Ovary (tissue), 3 donors: Measurements from ENCODE around the gene RHBG.

Experiments used
- CTCF ChIP-seq, 3 donors: fragments of 450-650 bp in 2 of 3; fragments of 200-600 bp in 1 of 3; IDR thresholded peaks; one replicate each; pipeline versions ENCODE4 v1.5.1 to v1.8.0; 2016 to 2022; ENCODE audit warnings: antibody characterized with exemption in 3 of 3, mild to moderate bottlenecking in 1 of 3
- EP300 ChIP-seq: sonication (generic); formaldehyde crosslinking; IDR thresholded peaks from one replicate; pipeline ENCODE4 v1.6.1; 2017; ENCODE audit warnings: antibody characterized with exemption
- POLR2A ChIP-seq: fragments of 450-650 bp; IDR thresholded peaks from one replicate; pipeline ENCODE4 v1.6.1; 2017; ENCODE audit warnings: antibody characterized with exemption, mild to moderate bottlenecking, moderate library complexity
- donor health status: DM: no; HTN: no; CAD: no.

GRCh38 chr1:156376958-156377919 lies 8.2 kb downstream of the RHBG start:
- no peak for TF ChIP-seq CTCF (IDR thresholded peaks at IDR 0.05)
- TF ChIP-seq POLR2A: no peak
- no peak for TF ChIP-seq EP300
